AG04449 (cell line): ENCODE measurements around the gene SHROOM2.

Experiments used
- CTCF ChIA-PET: fragments of 350-600 bp; formaldehyde crosslinking; extraction: SDS; loops from one replicate; lab custom pipeline; 2021; ENCODE audit warnings: antibody characterized with exemption; lab: Yijun Ruan, JAX
- POLR2A ChIA-PET: fragments of 400-600, 350-600 bp; formaldehyde crosslinking; extraction: SDS; loops from one replicate; lab custom pipeline; 2020; ENCODE audit warnings: antibody characterized with exemption, inconsistent platforms; lab: Yijun Ruan, JAX
- DNase-seq: peaks from one replicate; pipeline ENCODE4 v3.0.0-alpha.2; 2010; ENCODE audit warnings: low read depth, low spot score
- H3K4me3 ChIP-seq: 2 replicates; pipeline ENCODE4 v1.5.1; 2011; ENCODE audit warnings: low read depth, mild to moderate bottlenecking, control low read depth, low read length
- TF ChIP-seq, protein P1 (sequence below): IDR thresholded peaks from one replicate; pipeline ENCODE4 v1.5.1; 2011; ENCODE audit warnings: mild to moderate bottlenecking, moderate library complexity, low read length, control low read depth, inconsistent platforms; ENCODE audit not compliant: insufficient read depth; ENCODE audit errors: missing control alignments

The SHROOM2 gene

DNA sequence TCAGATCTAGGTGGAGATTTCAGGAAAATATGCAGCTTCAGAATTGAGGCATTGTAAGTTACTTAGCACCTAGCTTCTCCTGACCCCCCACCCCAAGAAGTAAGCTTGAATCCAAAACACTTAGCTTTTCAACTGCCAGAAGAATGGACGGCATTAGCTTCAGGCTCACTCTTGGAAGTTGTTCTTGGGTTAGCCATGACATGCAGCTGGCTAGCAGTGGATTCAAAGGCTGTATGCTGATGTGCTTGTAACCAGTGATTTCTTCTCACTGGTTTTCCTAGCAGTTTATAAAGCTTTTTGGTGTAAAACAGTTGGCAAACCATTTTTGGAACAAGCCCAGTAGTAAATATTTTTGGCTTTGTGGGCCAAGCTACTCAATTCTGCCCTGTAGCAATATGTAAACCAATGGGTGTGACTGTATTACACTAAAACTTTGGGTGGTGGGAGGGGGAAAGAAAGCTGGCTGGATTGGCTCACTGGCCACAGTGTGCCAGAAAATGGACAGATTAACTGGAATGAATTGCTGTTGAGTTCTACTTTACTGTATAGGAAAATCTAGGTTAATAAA is 85.6 kb downstream of the SHROOM2 start:
- DNase-seq, result no peak
- CTCF ChIA-PET, result interaction anchor here (0.7 to 3.2 kb wide), 4 partner anchors 11 to 247 kb away, joined by 3 to 16 read pairs (median 8); no protein-coding TSS in a partner anchor
- POLR2A ChIA-PET, result no interaction called here
- H3K4me3 ChIP-seq, result no peak overlapping the region
- TF ChIP-seq, protein P1, sequence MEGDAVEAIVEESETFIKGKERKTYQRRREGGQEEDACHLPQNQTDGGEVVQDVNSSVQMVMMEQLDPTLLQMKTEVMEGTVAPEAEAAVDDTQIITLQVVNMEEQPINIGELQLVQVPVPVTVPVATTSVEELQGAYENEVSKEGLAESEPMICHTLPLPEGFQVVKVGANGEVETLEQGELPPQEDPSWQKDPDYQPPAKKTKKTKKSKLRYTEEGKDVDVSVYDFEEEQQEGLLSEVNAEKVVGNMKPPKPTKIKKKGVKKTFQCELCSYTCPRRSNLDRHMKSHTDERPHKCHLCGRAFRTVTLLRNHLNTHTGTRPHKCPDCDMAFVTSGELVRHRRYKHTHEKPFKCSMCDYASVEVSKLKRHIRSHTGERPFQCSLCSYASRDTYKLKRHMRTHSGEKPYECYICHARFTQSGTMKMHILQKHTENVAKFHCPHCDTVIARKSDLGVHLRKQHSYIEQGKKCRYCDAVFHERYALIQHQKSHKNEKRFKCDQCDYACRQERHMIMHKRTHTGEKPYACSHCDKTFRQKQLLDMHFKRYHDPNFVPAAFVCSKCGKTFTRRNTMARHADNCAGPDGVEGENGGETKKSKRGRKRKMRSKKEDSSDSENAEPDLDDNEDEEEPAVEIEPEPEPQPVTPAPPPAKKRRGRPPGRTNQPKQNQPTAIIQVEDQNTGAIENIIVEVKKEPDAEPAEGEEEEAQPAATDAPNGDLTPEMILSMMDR, result no peak

DNA sequence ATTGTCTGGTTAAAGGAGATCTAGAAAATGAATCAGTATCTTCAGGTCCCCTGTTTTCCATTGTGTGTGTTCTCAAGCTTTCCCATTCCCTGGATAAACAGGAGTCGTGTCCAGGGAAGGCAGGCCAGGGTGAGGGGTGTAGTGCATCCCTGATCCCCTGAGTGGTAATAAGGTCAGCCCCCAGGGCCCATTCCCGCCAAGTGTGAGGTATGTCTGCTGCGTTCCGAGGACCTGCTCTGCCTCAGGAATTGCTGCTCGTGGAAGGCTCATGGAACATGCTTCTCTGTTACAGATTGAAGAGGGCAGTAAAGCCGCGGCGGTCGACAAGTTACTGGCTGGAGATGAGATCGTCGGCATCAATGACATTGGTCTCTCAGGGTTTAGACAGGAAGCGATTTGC is 87.1 kb downstream of the SHROOM2 start:
- no peak for DNase-seq

DNA sequence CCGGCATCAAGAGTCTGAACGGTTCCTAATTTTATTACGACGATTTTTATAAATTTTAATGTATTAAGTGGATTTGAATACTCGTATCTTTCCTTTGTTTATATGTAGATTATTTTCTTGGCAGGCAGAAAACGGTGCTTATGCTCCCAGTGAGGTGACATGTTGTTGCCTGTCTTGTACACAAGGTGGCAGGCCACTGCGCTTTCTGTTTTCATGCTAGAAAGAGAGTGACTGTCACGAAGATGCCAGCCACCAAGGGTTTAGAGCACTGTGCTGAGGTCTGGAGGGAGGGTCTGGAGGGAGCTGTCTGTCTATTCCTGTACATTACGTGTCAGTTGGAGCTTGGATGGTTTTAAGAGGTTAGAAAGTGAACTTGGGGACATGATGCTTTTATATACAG is 87.7 kb downstream of the SHROOM2 start:
- CTCF ChIA-PET, result interaction anchor here (1.1 to 3.2 kb wide), 3 partner anchors 9 to 246 kb away, joined by 5 to 16 read pairs (median 11); no protein-coding TSS in a partner anchor
- DNase-seq, result no peak
- POLR2A ChIA-PET, result no interaction called here
- TF ChIP-seq, protein P1, result peak; percentile 41
- no peak overlapping the region for H3K4me3 ChIP-seq

More for the DNA sequence above, 87.1 kb downstream of the SHROOM2 start:
- ChIA-PET POLR2A (no interaction called here), CTCF (interaction anchor here (1.0 to 3.2 kb wide), 4 partner anchors 10 to 247 kb away, joined by 3 to 16 read pairs (median 8); no protein-coding TSS in a partner anchor)
- TF ChIP-seq, protein P1, result no peak
- no peak overlapping the region for H3K4me3 ChIP-seq

DNA sequence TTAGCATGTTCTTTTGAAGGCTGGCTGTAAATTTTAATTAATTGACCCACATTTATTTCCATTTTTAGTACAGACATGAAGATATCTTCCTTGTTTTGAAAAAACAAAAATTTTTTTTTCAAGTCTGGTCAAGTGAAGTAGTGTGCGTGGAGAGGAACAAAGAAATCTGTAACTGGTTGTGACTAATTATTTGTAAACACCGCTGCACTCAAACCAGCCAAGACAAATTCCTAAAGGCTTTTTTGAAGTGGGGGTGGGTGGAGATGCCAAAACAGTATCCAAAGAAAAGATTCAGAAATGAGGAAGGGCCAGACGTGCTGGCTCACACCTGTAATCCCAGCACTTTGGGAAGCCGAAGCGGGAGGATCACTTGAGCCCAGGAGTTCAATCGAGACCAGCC is 88.3 kb downstream of the SHROOM2 start:
- ChIA-PET POLR2A (no interaction called here), CTCF (interaction anchor here (1.1 to 3.2 kb wide), 3 partner anchors 9 to 246 kb away, joined by 5 to 16 read pairs (median 11); no protein-coding TSS in a partner anchor)
- no peak for DNase-seq
- no peak overlapping the region for H3K4me3 ChIP-seq
- TF ChIP-seq, protein P1, result no peak

DNA sequence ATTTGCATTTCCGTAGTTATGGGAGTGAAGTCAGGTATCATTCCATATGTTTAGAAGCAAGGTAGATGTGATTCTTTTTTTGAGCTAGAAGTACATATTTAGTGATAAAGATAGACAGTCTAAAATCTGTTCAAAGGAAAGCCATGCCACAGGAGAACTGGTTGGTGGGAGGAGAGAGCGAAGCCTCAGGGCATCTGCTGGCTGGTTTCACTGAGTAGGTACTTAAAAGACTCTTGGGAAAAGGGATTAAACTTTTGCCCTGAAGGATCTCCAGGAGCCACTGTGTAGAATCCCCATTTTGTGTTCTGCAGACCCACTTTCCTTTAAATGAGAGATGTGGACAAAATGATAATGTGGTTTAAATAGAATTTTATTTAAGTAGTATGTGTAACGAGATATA is 89.6 kb downstream of the SHROOM2 start:
- H3K4me3 ChIP-seq, result no peak overlapping the region
- CTCF ChIA-PET, result interaction anchor here (1.1 to 3.1 kb wide), 4 partner anchors 9 to 112 kb away, joined by 3 to 9 read pairs (median 5); no protein-coding TSS in a partner anchor
- TF ChIP-seq, protein P1, result no peak
- DNase-seq, result no peak
- POLR2A ChIA-PET, result no interaction called here

DNA sequence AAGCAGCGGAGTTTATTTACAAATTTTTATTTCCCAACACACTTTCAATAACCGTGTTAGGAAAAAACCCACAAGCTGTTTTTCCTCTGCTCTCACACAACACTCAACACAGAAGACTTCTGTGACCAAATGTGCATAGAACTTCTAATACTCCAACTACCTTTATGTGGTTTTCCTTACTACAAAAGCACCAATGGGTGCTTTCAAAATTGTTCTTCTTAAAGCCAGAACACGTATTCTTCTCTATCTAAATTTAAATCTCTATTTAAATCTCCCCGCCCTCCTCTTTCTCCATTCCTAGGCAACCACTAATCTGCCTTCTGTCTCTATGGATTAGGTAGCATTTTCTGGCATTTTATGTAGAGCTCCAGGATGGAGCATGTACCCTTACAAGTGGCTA is 90.0 kb downstream of the SHROOM2 start:
- TF ChIP-seq, protein P1, result no peak

More for the DNA sequence above, 90.0 kb downstream of the SHROOM2 start:
- DNase-seq, result no peak
- H3K4me3 ChIP-seq, result no peak overlapping the region
- ChIA-PET CTCF (interaction anchor here (1.5 to 3.1 kb wide), 3 partner anchors 8 to 21 kb away, joined by 3 to 9 read pairs (median 7); no protein-coding TSS in a partner anchor), POLR2A (no interaction called here)
